GM19328 (cell line): ENCODE measurements around the gene TCERG1L.

Experiments used
- ATAC-seq: cut with Tn5 transposase; IDR thresholded peaks from one replicate; pipeline ENCODE4 v1.9.1; 2021; ENCODE audit warnings: mild to moderate bottlenecking, moderate library complexity; ENCODE audit not compliant: unreplicated experiment

The TCERG1L gene

DNA sequence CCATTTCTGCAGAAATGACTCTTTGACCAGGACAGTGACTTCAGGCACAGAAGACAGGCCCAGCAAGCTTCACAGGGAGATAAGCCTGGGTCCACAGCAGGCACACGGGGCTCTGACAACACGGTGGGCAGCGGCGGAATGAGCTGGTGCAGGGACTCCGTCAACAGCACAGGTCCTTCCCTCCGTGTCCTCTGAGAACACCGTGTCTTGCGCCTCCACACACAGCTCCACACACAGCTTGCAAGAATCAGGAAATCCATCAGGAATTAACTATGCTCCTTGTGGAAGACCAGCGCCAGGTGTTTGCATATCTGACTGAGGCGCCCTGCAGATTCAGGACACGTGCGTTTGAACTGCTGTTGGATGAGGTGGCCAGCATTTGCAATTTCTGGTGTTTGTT is 39.6 kb downstream of the TCERG1L start:
- no peak for ATAC-seq

DNA sequence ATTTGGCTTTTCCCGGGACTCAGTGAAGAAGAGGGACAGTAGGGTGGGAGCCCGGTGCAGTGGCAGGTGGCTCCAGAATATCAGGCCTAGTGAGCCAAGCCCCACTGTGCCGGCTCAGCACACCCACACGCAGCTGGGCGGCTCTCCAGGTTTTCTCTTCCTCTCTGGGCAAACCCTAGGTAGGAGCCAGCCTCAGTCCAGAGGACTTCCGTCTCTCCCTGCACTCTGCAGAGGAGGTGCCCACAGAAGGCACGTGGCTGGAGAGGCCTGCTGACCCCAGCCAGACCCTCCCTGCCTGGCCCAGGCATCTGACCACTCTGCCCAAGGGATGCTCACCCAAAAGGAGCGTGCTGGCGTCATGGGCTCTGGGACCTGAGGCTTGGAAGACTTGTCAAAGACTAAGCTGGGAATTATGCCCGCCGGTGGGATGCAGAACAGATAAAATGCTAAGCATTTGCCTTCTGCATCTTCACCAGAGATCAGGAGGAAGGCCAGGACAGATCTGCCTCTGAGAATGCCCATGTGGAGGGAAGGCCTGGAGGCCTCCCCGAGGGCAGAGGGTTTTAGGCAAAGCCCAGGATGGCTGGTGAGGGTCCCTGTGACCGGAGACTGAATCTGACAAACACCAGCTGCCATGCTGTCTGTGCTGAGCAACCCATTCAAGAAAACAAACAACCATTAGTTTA is 40.2 kb downstream of the TCERG1L start:
- no peak for ATAC-seq

DNA sequence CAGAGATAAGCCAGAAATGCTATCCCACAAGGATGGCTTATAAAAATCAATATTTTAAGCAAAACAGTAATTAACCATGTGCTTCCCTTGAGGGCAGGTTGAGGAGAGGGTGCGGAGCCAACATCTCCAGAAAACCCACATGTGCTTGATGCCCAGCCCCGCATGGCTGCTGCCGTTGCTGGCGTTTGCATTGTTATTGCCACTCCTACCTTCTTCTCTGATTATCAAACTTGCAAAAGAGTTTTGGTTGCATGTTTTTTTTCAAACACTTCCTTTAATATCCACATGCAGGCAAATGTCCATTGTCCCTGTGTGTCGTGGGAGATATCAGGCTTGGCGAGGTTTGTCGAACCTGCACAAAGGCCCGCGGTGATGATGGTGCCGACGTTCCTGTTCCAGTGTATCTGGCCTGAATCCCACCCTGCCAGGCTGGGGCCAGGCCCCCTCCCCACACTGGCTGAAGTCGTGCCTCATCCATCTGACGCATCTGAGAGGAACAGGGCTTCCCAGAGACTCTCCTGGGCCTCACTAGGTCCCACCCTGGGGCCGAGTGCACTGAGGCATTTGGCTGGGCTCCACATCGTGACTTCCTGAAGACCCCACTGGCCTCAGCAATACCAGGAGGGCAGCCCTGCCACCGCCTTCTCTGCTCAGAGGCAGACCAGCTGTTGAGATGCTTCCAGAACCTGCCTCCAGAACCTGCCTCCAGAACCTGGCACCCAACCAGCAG is 40.9 kb downstream of the TCERG1L start:
- ATAC-seq: no peak

DNA sequence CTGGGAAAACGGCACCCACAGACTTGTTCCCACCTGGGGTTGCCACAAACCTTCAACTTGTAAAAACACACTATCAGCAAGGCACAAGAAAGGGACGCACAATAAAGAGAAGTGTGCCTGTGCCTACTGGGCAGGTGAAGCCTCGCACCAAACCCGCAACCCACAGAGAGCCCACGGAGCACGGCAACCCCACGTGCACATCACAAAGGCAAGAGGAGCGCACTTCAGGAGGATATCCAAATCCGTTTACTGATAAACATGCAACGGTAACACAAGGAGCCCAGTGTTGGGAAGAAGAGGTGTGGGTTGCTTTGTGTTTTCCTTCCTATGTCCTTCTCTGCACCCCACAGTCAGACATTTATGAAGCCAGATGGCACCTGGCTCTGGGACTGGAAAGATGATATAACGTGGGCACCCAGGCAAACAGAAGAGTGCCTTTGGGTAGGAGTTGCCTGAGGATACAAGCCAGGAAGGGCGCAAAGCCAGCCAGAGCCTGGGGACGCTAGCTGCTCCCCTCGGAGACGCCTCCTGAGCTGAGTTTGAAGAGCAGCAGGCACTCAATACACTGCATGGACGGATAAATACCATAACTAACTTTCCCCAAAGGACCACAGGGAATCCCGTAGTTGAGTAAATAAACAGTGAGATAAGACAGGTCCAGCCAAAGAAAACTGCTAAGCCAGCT is 41.6 kb downstream of the TCERG1L start:
- ATAC-seq: no peak

DNA sequence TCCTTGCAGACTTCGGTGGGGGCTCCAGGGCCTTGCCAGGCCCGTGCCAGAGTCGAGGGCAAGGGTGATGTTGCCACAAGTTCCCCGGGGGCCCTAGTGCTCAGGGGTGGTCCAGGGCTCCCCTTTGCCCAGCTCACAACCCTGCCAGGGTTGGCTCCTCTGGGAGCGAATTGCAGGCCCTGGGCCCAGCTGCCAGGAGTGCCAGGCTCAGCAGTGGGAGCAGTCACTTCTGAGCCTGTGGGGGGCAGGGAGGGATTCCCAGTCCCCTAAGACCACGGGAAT is 43.8 kb downstream of the TCERG1L start:
- no peak for ATAC-seq

DNA sequence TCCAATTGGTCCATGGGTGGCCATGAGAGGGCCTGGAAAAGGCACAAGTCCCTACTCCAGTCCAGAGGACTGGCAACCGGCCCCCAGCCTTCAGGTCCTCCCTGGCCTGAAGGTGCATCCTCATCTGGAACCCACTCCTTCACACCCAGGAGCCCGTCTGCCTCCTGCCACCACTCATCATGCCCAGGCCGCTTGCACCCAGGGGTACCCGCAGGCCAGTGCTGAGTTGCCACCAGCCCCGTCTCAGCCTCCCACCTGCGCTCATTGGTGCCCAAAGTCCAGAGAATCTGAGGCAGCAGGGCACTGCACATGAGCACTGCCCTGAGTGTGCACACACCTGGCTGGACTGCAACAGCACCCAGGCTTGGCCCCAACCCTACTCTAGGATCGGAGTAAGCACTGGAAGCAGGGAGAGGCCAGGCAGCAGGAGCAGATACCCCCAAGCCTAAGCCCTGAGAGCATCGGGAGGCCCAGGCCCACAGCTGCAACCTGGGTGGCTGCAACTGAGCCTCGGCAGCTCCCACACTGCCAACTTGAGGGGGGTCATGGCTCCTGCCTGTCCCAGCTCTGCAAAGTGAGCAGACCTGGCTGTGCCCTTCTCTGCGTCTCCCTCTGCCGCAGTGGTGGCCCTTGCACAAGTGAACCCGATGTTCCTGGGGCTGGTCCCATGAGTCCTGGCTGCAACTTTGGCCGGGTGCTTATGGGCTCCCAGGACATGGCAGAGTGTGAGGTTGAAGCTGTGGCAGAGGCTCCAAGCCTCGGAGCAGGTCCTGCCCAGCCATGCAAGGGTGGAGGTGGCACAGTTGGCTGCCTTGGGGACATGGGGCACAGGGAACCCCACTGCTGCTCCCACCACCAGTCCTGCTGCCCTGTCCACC is 44.3 kb downstream of the TCERG1L start:
- ATAC-seq: no peak

DNA sequence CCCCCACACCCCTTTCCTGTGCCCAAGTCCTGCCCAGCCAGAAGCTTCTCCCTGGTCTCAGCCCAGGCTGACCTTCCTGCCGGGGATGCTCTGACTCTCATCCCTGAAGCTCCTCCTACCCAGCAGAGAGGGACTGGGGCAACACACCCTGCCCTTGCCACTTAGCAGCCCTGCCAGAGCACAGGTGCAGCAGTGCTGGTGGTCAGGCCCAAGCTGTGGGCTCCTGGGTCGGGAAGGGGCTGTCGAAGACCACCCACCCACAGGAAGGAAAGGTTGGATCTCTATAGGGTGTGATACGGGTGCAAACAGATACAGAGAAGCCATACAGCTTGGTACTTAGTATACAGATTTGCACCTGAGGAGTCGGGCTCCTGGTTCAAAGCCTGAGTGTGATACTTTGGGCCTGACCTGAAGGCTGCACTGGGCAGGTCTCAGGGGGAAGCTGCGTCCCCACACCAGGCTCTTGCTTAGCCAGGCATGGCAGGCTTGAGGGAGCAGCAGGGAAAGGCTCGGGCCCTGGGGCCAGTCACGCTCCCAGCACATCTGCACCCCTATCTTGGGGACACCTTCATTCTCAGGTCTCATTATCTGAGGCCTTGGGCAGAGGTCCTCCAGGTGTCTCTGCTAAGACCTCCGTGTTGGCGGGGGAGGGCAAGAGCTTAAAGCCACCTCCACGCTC is 47.3 kb downstream of the TCERG1L start:
- ATAC-seq: no peak

DNA sequence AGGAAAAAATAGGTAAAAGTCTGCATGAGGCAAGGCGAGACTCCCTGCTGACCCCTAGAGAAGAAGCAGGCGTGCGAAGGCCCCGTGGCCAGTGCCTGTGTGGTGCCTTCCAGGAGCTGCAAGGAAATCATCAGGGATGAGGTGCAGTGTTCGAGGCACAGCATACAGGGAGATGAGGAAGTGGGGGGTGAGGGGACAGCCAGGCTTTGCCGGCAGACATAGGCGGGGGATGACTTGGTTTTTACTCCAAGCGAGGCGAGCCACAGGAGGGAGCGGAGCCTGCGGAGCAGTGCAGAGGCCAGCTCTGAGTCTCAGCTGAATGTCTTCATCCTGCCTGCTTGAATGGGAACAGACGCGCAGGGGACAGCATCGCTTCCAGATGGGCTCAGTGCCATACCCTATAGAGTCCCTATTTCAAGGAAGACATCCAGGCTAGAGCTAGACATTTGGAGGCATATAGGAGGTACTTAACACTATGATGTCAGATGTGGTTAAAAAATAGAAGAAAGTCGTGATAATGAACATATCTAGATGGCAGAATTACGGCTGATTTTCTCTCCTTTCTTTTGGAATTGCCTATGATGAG is 49.5 kb downstream of the TCERG1L start:
- ATAC-seq: no peak

DNA sequence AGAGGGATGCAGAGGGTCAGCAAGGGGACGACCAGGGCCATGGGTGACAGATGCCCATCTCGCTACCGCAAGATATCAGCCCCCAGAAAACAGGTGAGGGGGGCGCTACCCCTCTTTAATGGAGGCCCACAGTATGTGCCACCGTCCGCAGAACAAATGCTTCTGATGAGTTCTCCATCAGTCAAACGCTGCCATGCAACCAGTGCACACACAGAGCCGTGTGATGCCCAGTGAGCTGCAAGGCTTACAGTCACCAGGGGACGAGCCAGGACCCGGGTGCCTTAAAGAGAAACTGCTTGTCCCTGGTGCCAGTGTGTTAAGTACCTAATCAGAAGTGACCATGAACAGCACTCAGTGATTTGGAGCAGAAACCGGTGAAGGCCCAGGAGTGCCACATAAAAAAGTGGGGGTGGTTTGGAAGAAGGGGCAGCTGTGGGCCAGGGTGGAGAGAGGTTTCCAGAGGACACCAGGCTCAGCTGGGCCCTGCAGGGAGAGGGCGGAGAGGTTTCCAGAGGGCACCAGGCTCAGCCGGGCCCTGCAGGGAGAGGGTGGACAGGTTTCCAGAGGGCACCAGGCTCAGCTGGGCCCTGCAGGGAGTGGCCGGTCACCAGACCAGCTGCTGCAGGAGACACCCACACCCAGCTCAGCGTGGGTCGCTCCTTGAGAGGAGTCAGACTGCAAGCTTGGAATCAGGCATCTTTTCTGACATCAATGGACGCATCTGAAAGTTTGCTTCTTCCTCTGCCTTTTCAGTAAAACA is 50.9 kb downstream of the TCERG1L start:
- ATAC-seq: no peak

DNA sequence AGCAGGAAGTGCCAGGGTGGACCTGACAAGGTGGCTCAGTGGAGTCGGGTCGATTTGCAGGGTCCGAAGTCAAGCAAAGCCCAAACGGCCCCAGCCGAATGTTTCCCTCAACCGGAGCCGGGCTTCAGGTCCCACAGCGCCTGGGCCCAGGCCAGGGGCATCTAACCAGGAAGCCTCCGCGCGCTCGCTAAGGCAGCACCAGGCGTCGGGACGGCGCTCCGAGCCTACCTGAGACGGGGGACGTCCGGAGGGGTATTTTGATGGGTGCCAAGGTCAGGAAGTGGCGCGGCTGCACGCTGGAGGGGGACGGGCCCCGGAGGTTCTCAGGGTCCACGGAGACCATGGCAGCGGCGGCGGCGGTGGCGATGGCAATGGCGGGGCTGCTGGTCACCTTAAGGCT is 51.5 kb downstream of the TCERG1L start:
- ATAC-seq: no peak

DNA sequence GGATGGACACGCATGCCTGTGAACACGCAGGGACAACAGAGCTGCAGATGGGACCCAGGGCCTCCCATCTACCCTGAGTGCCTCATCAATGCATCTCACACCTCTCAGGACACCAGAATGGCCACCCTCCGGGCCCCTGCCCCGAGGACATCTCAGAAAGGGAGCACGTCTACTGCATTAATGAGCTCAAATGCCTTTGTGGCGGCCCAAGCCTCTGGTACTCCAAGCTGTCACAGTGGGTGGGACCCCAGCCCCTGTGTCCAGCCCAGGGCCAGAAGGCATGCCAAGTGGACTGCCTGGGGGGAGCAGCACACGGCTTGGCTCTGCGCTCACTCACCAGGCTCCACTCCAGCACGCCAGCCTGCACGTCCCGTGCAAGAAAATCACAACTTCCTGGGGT is 52.0 kb downstream of the TCERG1L start:
- ATAC-seq: no peak

DNA sequence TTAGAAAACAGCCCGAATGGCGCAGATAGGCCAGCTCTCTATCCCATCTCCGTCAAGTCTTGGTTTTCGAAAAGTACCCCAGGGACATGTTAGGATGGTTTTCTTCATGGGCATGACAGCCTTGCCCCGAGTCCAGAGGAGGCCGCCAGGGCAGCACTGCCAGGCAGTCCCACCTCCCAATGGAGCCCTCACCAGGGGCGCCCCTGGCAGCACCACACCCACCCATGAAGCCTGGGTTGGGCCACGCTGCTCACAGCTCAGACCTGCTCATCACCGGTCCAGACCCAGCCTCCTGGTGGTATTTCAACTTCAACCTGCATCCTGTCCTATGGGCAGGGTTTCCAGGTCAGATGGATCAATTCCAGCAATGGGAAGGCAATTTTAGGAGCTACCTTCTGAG is 53.3 kb downstream of the TCERG1L start:
- ATAC-seq: no peak

DNA sequence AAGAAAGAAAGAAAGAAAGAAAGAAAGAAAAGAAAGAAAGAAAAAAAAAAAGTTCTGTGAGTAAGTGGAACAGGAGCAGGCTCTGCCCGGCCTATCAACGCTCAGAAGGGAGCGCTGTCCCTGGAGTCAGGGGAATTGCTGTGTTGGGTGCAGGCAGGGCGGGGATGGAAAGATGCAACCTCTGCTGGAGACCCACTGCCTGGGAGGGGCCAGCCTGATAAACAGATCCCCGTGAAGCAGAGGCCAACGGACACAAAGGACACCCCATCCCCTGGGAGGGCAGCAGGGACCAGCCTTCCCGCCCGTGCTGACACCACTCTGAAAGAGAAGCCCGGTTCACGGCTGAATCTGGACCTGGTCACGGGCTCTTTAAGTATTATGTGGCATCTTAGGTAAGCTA is 54.5 kb downstream of the TCERG1L start:
- no peak for ATAC-seq

DNA sequence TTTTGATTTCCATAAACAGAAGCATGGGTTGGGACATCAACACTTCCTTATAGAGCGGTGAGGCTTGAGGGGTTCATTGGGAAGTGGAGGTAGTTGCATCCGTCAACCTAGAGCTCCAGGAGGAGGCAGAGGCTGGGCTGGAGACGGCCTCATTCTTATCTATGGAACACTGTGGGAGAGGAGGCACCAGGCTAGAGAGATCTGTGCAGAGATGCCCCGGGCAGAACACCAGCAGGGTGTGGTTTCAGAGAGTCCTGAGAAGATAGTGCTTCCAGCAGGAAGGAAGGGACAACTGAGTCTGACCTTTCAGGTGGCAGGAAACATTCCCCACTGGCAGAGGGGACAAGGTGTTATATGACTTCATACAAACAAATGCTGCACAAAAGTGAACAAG is 56.7 kb downstream of the TCERG1L start:
- ATAC-seq: no peak

DNA sequence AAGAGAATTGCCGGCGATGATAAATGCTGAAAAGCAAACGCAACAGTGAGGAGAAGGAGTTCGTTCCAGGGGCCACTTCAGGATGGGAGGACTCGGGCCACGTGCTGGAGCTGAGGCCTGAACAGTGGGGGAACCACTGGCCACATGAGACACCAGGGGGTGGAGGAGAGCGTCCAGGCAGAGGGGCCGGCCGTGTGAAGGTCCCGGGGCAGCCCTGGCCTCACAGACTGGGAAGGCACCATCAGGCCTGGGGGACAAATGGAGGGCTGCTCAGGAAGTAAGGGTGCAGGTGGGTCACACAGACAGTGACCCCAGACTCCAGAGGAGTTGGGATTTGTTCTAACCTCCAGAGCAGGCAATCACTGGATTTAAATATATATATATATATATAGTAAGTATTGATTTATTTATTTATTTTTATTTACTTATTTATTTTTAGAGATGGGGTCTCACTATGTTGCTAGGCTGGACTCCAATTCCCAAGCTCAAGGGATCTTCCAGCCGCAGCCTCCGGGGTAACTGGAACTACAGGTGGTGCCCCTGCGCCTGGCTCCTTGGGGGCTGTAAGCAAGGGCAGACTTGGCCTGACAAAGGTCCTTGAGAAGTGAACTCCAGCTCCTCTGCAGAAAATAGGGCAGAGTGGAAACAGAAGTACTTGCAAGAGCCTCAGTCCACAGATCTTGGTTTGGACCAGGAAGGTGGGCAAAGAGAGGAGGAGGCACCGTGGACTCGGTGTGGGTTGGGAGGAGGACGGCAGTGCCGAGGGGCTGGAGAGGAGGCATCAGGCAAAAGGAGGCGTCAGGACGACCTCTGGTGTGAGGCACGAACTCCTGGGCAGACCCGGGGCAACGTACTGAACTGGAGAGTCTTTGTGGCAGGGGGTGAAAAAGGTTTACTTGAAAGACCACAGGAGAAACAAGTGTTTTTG is 57.3 kb downstream of the TCERG1L start:
- no peak for ATAC-seq

DNA sequence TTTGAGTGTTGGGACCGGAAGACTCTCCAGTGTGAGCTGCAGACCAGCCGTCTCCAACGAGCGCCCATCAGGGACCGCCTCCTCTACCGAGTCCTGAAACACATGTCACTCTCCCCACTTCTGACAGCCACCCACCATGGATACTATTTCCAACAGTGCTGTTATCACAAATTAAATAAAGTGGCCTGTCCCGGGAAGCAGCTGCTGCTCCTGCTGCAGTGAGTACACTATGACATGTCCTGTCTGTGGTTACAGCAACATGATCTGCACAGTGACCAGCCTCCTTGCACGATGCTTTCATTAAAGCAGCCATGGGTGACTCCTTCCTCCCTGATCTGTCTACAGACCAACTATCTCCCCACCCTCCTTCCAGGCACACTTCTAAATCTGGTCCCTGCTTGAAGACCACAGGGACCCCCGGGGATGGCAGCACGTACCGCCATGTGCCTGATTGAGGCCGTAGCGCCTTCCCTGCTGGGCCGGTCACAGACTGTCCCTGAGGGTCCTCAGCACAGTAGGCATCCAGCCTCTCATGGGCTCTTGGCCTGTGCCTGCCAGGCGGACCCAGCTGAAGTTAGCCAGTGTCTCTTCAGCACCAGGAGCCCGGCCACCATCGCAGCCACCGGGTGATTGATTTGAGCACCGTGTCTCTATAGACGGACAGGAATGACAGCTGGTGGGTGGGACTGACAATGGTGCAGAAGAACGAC is 58.8 kb downstream of the TCERG1L start:
- ATAC-seq: no peak

DNA sequence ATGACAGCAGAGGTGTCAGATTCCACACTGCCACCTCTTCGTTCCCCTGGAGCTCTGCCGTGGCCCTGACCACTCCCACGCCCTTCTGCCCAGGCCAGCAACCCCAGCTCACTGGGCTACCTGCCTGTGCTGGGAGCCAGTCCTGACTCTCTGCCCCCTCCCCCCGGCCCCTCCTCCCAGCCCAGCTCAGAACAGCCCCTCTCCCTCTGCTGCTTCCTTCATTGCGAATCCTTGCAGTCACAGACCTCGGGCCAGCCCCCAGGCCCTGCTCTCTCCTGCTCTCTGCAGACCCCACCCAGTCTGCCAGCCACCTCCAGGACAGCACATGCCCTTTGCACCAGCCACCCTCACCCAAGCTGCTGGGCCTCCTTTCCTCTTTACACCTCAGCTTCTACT is 60.4 kb downstream of the TCERG1L start:
- ATAC-seq: no peak
